Measurements from ENCODE around the gene DGKH.
A peak's percentile ranks its signal among the peaks of the same experiment; 100 is the strongest.
"Not testable (repeated sequence)": the region's sequence is repeated elsewhere in the genome, so short reads cannot be mapped to it uniquely, and the experiment has no call there.

The DGKH gene

DNA sequence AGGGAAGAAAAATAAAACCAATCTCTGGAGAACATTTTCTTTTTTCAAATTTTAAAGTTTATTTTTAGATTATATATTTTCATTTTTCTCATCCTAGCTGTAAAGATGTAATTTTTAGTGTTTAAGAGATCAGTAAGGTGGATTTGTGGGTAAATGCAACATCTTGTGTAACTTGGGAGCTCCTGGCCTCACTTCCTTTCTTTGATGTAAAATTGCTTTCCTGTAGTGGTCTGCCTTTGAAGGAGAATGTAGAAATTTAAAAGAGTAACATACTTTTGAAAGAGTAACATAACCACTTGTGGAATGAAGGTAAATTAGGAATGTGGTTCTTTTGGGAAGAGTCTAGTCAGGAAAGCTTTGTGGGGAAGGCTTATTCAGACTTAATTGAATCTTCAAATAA is 127.8 kb downstream of the DGKH start:
- DNase-seq, result no peak

DNA sequence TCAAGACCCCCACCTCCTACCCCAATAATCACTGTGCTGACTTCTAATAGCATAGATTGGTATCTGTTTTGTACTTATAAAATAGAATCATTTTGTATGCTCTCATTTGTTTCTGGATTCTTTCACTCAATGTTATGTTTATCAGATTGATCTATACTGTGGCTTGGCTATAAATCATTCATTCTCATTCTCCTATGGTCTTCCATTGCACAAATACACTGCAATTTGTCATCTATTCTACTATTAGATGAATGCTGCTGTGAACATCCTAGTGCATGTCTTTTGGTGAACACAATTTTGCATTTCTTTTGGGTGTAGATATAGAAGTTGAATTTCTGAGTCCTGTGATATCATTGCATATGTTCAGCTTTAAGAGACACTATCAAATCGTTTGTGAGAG is 128.7 kb downstream of the DGKH start:
- DNase-seq, result no peak

DNA sequence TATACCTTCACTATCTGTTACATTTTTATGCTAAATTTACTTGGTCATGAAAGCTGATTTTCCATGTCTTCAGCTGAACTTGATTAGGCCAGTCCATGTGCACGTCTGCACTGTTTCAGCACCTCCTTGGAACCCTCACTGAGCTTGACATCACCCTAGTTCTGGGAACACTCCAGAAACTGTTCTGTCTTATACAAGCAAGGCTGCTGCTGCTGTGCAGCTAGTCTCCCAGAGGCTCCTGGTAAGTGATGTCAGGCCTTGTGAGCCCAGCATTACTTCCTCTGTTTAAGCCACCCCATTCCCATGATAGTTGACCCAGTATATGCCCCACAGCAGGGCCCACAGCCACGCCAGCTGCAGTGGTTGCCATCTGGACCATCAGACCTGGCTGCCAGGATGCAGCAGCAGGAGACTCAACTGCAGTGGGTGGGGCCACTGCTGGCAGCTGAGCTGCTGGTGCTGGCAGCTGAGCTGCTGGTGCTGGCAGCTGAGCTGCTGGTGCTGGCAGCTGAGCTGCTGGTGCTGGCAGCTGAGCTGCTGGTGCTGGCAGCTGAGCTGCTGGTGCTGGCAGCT is 133.0 kb downstream of the DGKH start:
- DNase-seq, result no peak

DNA sequence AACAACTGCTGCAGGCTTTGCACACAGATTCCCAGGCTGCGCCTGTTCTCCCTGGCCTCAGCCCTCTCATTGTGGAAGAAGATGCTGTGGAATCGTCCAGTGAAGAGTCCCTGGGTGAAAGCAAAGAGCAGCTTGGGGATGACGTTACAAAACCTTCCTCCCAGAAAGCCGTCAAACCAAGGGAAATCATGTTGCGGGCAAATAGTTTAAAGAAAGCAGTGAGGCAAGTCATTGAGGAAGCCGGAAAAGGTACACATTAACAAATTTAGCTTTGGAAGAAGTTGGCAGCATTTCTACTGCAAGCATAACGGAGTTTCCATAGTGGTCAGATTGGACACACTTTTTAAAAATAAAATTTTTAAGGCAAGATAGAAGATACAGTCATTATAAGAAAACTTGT is 140.6 kb downstream of the DGKH start:
- DNase-seq, result no peak

DNA sequence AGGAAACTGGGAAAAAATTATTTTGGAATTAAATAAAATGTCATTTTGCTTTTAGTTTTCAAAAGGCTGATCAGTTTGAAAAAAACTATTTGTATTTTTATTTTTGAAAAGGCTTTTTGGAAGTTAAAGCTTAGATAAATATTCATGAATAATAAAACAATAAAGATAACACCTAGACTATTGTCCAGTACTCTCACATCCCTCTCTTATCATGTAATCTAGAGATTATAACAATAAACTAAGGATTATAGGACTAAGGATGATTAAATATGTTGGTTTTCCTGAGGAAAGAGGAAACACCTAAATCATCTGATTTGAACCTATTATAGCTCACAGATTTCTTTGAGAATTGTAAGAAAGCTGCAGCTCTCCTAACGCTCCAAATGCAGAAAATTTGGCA is 142.1 kb downstream of the DGKH start:
- DNase-seq, result no peak

DNA sequence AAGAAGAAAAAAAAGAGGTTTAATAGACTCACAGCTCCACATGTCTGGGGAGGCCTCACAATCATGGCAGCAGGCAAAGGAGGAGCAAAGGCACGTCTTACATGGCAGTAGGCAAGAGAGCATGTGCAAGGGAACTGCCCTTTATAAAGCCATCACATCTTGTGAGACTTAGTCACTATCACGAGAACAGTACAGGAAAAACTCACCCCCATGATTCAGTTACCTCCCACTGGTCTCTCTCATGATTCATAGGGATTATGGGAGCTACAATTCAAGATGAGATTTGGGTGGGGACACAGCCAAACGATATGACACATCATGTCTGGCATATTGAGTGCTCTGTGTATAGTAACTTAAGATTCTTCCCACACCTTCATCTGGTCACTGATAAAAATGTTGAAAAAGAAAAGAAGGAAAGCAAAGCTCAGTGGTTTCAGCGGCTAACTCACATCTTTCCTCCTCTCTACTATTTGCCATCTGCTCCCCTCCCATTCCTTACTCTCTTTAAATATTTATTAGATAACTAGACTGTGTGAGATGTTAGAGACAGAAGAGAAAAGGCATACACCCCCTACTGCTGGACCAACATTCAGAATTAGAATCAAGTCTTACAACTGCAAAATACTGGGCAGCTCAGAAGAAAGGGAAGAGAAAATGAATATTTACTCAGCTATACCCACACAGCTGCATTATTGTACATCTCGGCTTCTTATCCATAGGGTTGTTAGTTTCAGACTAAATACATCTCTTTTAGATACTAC is 163.4 kb downstream of the DGKH start:
- DNase-seq, result no peak

DNA sequence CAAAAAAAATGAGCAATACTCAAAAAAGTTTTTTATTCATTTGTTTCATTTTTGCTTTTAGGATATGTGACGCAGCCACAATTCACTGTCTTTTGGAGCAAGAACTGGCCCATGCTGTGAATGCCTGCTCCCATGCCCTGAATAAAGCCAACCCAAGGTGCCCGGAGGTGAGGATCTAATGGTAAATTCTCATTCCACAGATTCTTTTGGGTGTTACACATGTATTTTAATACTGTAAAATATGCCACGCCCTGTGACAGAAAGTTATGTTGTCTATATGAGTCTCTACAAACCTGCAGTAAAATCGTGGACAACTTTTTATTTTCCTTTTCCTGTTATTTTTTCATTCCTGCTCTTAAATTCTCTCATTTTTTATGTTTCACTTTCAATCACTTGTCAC is 166.0 kb downstream of the DGKH start:
- no peak for DNase-seq

DNA sequence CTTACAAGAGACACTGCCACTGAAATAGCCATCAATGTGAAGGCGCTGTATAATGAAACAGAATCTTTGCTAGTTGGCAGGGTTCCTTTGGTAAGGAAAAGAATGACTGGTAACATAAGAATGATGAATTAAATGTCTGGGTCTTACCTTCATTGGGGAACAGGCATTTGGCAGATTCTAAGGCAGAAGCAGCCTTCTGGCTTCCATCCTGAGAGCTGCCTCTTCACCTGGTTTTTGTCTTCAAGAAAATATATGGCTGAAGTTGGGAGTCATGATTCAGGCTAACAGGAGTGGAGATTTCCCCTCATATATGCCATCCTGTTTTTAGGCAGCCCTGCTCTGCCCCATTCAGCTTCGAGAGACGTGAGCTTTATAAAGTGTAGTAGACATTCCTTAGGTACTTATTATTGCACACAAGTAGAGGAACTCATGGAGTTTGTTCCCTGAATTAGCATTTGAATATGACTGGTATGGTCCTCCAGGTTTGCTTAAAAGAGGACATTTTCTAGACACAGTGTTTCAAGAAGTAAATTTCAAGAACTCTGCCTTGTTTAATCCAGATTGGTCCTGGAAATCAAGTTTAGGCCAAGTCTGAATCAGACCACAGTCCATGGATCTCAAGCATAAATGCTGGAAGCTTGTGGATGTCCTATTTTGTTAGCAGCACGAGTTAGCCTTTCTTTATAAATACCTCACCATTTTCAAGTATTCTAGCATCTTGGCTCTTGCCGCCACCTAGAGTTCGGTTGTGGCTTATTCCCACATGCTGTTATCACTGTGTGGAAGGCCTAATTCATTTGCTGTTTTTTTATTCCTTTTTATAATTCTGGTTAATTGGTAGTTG is 167.4 kb downstream of the DGKH start:
- peak; percentile 29 for DNase-seq

DNA sequence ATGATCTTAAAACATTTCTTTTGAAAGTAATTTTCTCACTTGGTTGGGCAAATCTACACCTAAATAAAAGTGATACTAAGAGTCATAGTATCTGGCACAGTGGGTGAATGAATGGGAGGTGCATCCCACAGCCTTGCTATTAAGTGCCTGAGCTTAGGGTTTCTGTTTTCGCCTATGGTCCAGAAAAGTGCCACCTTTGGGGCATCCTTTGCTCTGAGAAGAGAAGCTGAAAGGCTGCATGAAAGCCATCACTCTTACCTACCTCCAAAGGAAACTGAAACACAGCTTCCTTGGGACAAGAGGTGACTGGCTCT is 167.9 kb downstream of the DGKH start:
- no peak for DNase-seq

DNA sequence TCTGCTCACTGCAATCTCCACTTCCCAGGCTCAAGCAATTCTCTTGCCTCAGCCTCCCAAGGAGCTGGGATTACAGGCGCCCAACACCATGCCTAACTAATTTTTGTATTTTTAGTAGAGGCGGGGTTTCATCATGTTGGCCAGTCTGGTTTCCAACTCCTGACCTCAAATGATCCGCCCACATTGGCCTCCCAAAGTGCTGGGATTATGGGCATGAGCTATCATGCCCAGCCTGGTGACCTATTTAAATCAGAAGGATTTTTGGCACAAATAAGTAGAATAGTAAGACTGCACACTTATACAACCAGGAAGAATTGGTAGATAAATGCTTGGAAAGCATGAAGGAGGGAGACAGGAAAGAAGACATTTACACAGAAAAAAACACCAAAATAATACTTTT is 170.1 kb downstream of the DGKH start:
- no peak for DNase-seq

DNA sequence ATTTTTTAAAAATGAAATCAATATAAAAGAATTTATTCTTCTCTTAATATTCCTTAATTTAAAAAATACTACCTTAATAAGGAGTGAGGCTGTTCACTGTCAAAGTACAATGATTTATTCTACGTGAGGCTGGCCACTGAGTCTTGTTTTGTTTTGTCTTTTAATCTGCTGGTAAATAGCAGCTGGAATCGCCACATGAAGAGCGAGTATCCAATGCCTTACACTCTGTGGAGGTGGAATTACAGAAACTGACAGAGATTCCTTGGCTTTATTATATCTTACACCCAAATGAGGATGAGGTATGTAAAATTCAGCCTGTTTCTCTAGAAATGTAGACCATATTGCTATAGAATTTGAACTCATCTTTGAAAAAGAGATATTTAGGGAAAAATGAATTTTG is 170.6 kb downstream of the DGKH start:
- no peak for DNase-seq

DNA sequence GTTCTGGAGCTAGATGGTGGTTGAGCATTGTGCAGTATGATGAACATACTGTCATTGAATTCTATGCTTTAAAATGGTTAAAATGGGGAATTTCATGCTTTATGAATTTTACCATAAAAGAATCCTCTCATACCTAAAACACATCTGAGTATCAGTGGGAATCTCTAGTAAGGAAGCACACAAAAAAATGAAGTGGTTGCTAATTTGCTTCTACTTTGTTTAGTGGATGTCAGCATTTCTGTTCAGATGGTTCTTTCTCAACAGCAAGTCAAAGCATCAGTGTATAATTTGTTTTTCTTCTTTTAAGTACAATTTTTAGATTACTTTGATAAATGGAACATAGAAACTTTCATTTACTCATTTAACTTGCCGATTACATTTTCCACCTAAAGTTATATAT is 171.4 kb downstream of the DGKH start:
- no peak for DNase-seq

DNA sequence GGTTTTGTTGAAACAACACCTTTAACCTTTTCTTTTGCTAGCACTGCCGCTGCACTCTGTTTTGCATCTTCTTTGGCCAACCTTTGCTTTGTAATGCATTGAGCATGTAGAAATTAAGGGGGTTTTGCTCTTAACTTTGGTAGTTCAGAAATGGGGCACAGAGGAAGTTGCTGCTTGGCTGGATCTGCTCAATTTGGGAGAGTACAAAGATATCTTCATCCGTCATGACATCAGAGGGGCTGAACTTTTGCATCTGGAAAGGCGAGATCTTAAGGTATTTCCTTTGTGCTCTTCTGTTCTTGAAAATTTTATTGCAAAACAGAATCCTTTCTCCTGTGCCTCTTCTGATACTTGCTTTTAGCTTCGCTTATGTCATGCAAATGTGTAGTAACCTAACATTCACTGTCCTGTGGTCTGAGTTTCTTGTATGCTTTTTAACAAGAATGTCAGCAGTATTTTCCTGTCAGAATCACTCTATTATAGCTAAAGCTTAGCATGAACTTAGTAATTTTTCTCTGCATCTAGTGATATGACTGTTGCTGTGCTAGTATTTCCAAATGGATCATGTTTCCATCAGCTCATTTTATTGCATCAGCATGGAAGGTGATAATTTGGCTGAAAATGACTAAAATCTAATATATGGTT is 172.8 kb downstream of the DGKH start:
- DNase-seq, result no peak

DNA sequence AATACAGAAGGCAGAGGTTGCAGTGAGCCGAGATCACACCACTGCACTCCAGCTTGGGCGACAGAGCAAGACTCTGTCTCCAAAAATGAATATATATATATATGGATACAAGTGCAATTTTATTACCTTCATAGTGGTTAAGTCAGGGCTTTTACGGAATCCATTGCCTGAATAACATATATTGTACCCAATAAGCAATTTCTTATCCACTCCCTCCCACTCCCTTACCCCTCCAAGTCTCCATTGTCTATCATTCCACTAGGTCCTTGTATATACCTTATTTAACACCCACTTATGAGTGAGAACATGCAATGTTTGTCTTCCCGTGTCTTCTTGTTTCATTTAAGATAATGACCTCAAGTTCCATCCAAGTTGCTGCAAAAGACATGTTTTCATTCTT is 175.2 kb downstream of the DGKH start:
- no peak for DNase-seq

DNA sequence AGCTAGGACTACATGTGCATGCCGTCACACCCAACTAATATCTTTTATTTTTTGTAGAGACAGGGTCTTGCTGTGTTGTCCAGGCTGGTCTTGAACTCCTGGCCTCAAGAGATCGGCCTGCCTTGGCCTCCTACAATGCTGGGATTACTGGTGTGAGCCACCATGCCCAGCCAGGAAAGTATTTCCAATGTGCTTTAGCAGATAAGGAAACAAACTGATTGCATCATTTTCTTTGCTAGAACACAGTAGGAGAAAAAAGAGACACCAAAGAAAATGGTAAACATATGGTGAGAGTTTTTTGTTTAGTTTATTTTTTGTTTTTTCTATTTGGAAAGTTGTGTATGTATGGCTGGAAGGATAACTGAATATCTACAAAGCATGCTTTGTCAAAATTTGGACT is 176.6 kb downstream of the DGKH start:
- no peak for DNase-seq

DNA sequence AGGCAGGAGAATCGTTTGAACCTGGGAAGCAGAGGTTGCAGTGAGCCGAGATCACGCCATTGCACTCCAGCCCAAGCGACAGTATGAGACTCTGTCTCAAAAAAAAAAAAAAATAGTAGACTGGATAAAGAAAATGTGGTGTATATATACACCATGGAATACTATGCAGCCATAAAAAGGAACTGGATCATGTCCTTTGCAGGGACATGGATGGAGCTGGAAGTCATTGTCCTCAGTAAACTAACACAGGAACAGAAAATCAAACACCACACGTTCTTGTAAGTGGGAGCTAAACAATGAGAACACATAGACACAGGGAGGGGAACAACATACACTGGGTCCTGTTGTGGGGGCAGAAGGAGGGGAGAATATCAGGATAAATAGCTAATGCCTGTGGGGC is 178.3 kb downstream of the DGKH start:
- not testable (repeated sequence) for DNase-seq

DNA sequence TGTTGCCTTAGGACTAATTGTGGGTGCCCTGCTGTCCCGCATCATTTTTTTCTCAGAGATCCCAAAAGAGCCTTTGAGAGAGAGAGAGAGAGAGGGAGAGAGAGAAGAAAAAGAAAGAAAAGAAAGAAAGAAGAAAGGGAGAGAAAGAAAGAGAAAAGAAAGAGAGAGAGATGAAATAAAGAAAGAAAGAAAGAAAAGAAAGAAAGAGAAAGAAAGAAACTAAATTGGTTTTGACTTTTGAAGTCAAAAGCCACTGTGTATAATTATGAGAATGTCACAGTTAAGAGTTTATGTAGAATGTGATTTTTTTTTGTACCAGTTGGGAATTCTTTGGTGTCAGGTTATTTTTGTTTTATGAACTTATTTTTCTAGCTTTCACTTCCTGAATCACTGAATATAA is 180.1 kb downstream of the DGKH start:
- no peak for DNase-seq

DNA sequence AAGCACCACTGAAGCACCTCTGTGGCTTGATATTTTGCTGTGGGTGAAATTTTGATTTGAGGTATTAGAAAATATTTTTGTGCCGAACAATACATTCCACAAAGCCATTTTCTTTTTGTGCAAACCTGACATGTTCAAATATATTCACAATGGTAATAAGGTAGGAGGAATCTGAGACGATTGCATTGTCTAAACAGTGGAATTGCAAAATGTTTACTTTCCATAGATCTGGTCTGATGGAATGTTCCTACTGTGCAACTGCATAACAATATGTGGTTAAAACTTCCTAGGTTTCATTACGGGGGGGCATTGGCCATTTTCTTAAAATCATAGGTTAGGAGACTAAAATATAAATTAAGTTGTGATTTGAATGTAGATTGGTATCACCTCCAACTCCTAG is 180.8 kb downstream of the DGKH start:
- DNase-seq, result no peak

DNA sequence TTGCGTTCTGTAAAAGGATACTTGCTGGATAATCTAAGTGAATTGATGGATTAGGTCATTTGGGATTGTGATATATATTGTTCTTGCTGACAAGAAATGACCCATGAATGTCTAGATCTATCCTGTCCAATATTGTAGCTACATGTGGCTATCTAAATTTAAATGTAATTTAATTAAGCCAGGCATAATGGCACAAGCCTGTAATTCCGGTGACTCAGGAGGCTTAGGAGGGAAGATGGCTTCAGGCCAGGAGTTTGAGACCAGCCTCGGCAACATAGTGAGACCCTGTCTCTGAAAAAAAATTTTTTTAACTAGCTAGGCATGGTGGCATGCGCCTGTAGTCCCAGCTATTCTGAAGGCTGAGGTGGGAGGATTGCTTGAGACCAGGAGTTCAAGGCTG is 184.2 kb downstream of the DGKH start:
- no peak for DNase-seq

DNA sequence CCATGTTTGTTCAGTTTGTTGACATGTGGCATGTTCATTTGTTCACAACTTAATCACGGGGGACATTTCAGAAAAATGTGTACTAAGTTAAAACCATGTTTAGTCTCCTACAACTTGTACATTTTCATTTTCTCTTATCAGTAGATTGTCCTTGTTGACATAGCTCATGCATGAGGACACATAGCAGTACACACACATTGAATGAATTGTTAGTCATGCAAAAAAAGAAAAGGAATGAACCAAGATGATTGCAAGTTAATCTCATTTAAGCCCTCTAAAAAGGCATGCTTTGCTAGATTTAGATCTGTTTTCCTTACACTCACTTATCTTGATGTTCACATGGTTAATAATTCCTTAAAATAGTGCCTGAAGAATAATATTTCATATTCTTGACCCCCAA is 185.3 kb downstream of the DGKH start:
- DNase-seq, result no peak

DNA sequence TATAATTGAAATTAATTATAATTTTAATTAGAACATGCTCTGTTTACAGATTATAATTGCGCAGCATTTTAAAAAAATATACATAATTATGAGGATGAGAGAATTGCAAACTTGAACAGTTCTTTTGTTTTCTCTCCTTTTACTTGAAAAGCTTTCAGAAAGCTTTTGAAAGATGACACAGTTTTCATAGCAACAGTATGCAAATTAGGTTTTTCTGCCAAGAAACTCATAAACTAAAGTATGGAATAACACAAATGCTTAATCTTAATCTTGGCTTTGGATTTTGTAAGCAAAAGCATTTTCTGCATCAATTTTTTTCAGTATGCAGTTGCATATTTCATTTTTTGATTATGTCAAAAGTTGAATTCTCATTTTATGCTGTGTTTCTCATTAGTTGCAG is 190.7 kb downstream of the DGKH start:
- no peak for DNase-seq

DNA sequence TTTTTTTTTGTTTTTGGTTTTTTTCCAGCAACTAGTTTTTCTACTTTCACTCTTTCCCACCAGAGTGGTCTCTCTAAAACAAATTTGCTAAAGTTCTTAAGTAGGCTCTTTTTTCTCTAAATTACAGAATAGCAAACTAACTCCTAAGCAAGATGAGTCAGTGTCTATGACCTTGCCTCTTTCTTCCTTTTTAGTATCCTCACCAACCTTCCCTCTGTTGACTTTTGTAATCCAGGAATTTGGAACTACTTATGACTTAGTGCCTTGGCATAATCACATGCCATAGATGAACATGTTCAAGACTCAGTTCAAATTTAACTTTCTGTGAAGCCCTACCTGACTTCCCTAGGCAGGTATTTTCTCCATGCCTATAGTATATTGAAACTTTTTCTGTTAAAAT is 191.2 kb downstream of the DGKH start:
- no peak for DNase-seq

DNA sequence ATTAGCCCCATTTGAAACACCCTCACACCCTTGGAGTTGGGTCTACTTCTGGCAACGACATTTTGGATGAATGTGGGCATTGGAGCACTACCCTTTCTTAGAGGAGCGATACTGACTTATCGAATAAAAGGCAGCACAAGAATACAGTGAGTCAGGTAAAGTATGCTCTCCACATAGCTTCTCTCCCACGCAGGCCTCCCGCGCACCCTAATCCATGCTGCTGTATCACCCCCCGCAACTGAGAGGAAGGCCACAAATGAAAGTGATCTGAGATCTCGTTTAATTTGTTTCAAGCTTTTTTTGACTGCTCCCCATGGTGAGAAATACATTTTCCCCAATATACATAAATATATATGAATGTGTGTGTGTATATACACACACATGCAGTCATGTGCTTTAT is 198.1 kb downstream of the DGKH start:
- no peak for DNase-seq

DNA sequence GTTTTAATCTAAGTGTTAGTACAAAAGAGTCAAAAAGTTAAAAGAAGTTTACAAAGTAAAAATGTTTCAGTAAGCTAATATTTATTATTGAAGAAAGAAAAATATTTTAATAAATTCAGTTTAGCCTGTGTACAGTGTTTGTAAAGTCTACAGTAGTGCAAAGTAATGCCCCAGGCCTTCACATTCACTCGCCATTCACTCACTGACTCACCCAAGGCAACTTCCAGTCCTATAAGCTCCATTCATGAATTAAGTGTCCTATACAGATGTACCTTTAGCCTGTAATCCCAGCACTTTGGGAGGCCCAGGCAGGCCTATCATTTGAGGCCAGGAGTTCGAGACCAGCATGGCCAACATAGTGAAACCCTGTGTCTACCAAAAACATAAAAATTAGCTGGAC is 199.4 kb downstream of the DGKH start:
- no peak for DNase-seq

All from activated CD4-positive, alpha-beta T cell treated with anti-CD3 and anti-CD28 coated beads, Interleukin-2, Interleukin-6, amounts not matched to agents 100 ng/mL and 50 ng/mL, durations not matched to agents 16 hours and 8 hours (primary cell).